Esophagus muscularis mucosa (tissue), 3 donors: ENCODE measurements around the gene ZBTB44.

Experiments
- EP300 ChIP-seq: sonication (generic); formaldehyde crosslinking; IDR thresholded peaks from one replicate; pipeline ENCODE4 v1.6.1; 2017; ENCODE audit warnings: antibody characterized with exemption
- TF ChIP-seq, protein P1 (sequence below), 3 experiments: fragments of 200-600 bp in 2 of 3; fragments of 450-650 bp in 1 of 3; sonication (generic) in 2 of 3; IDR thresholded peaks; one replicate each; pipeline ENCODE4 v1.5.1; 2017 to 2019; ENCODE audit warnings: antibody characterized with exemption in 3 of 3, mild to moderate bottlenecking in 2 of 3, moderate library complexity in 1 of 3

- TF ChIP-seq, protein P1, sequence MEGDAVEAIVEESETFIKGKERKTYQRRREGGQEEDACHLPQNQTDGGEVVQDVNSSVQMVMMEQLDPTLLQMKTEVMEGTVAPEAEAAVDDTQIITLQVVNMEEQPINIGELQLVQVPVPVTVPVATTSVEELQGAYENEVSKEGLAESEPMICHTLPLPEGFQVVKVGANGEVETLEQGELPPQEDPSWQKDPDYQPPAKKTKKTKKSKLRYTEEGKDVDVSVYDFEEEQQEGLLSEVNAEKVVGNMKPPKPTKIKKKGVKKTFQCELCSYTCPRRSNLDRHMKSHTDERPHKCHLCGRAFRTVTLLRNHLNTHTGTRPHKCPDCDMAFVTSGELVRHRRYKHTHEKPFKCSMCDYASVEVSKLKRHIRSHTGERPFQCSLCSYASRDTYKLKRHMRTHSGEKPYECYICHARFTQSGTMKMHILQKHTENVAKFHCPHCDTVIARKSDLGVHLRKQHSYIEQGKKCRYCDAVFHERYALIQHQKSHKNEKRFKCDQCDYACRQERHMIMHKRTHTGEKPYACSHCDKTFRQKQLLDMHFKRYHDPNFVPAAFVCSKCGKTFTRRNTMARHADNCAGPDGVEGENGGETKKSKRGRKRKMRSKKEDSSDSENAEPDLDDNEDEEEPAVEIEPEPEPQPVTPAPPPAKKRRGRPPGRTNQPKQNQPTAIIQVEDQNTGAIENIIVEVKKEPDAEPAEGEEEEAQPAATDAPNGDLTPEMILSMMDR (IDR thresholded peaks at IDR 0.05), result no peak
- TF ChIP-seq EP300, result no peak
These were observed 6.7 kb downstream of the ZBTB44 start for GRCh38 chr11:130308059-130308458.
